Colonic mucosa (tissue), 4 donors: Measurements from ENCODE around the gene C5orf34. TPM values are rescaled to one million over a fixed set of nuclear protein-coding genes. Genes with fewer than 3 reads are reported as not detected.
A peak's percentile ranks its signal among the peaks of the same experiment; 100 is the strongest.

Experiments
- DNase-seq: peaks from one replicate; pipeline ENCODE4 v3.0.0-alpha.2; 2020
- H3K27ac ChIP-seq: fragments of 200-600 bp; one replicate; pipeline ENCODE4 v1.8.0; 2021
- H3K27me3 ChIP-seq: fragments of 200-600 bp; one replicate; pipeline ENCODE4 v1.8.0; 2021
- H3K36me3 ChIP-seq: fragments of 200-600 bp; one replicate; pipeline ENCODE4 v1.8.0; 2021
- H3K4me1 ChIP-seq: fragments of 200-600 bp; one replicate; pipeline ENCODE4 v1.8.0; 2021; ENCODE audit warnings: mild to moderate bottlenecking
- H3K4me3 ChIP-seq: fragments of 200-600 bp; one replicate; pipeline ENCODE4 v1.8.0; 2021
- H3K9ac ChIP-seq, 2 donors: one replicate each; pipeline ENCODE4 v1.7.0; 2013; ENCODE audit warnings: control low read depth in 2 of 2, low read depth in 2 of 2, low read length in 2 of 2
- H3K9me3 ChIP-seq: fragments of 200-600 bp; one replicate; pipeline ENCODE4 v1.8.0; 2021
- intact Hi-C: fragments of 100-400 bp; cut with DNase I; formaldehyde crosslinking; loops from one replicate; pipeline ENCODE4 v1.14.1; 2022
- total RNA-seq, 2 donors: library from RNA; stranded (reverse); fragmentation: NEBNext Ultra II Directional in 1 of 2; extraction: Animal tissue kit (Norgen Biotek cat#: 25700) in 1 of 2; gene quantifications; one replicate each; pipeline ENCODE4 v1.2.1, GENCODE V29; 2021
- TF ChIP-seq, protein P1 (sequence below): fragments of 200-600 bp; IDR thresholded peaks from one replicate; pipeline ENCODE4 v1.8.0; 2022; ENCODE audit warnings: antibody characterized with exemption, mild to moderate bottlenecking
- donor health status: healthy.
- donor health status: DM: no; HTN: no; CAD: no.
- donor health status: DM: no; HTN: no; CAD: no.

Gene C5orf34, protein sequence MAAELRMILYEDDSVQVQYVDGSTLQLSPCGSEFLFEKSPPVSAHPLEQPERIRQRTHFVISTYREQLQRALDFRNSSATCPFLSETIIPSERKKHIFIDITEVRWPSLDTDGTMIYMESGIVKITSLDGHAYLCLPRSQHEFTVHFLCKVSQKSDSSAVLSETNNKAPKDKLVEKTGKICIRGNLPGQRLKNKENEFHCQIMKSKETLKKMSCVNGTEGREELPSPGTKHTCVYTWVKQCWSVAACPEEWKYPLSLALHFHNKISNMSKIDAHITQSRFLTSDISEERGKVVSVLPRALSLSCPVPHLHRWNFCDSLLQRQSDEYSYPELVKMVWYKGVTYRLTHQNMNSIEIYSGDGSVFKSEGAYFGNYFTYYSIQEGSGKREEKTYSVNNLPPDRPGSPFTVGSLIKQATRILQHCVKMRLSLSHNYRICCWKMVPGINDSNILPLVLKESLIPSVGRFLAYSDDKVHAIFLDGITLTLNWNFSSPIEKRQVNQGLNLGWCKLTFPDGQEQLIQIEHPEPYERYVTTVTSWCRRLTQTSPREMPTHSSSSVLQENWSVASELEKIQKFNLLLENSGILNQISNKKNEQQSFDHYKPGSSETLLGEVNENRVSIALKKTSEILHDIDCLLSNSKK
- total RNA-seq: 1 to 10 TPM; 1.9 to 5.0 TPM

DNA sequence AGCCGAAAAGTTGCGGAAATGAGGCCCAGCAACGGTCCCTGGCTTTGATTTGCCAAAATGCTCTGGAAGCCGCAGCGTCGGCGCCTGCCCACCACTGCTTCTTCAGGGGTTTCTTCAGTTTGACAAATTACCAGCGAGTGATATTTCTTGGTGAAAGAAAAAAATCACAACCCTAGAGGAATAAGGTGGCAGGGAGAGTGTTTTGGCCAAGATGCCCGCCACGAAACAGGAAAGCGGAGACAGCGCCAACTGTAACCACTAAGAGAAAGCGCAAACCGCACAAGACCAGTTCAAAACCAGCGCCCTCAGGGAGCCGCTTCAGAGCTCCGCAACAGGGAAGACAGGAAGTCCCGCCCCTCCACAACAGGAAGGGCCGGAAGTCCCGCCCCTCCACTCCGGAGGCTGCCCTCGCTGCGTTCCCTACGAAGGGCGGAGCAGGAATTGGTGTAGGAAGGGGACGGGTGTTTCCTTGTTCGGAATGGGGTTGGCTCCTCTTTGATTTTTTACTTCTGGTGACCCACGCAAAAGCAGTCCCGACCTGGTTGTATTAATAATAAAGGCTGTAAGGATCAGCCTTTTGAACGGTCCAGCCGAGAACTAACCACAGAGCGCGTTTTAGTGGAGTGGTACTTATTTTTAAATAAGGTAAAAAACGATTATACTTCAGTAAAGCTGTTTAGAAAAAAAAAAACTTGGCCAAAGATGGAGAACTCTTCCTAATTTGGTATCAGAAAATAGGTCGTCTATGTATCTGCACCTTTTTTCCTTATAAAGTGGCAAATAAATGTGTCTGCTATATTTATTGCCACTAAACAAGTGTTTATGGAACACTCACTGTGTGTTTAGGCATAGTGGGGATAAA lies at the start of gene C5orf34:
C5orf34 (minus strand) TSS at position 333 of the 862 bp plus-strand sequence. CDS start 5,809 bp downstream, outside the sequence.
- peak; percentile 98 for DNase-seq
- Histone ChIP-seq H3K9me3 (no peaks in the 10 kb centered on the region), H3K27me3 (no peaks in the 10 kb centered on the region), H3K36me3 (no peaks in the 10 kb centered on the region), H3K27ac (peak within 1 kb of the TSS; percentile 80), H3K4me3 (peak within 1 kb of the TSS; percentile 57), H3K9ac (peak within 1 kb of the TSS; percentile 46 to 68), H3K4me1 (peaks cover 7% of the 10 kb centered on the region)
- TF ChIP-seq, protein P1, sequence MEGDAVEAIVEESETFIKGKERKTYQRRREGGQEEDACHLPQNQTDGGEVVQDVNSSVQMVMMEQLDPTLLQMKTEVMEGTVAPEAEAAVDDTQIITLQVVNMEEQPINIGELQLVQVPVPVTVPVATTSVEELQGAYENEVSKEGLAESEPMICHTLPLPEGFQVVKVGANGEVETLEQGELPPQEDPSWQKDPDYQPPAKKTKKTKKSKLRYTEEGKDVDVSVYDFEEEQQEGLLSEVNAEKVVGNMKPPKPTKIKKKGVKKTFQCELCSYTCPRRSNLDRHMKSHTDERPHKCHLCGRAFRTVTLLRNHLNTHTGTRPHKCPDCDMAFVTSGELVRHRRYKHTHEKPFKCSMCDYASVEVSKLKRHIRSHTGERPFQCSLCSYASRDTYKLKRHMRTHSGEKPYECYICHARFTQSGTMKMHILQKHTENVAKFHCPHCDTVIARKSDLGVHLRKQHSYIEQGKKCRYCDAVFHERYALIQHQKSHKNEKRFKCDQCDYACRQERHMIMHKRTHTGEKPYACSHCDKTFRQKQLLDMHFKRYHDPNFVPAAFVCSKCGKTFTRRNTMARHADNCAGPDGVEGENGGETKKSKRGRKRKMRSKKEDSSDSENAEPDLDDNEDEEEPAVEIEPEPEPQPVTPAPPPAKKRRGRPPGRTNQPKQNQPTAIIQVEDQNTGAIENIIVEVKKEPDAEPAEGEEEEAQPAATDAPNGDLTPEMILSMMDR: no peak
- intact Hi-C loops: no loop called here

DNA sequence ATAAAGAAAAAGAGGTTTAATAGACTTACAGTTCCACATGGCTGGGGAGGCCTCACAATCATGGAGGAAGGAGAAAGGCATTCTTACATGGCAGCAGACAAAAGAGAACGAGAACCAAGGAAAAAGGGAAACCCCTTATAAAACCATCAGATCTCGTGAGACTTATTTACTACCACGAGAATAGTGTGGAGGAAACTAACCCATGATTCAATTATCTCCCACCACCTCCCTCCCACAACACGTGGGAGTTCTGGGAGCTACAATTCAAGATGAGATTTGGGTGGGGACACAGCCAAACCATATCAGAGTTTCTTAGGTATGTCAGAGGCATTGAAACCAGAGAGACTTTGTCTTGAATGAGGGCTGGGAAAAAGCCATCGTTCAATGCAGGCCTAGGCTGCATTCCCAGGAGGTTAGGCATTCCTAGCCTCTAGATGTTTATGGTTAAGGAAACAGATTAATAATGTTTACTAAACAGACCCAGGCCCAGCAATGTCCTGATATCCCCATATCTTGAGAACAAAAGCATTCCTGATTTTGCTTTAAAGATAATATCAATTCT lies 49.4 kb upstream of the C5orf34 start:
- DNase-seq: no peak
- Histone ChIP-seq H3K9ac (no peak overlapping the region), H3K27ac (no peak overlapping the region), H3K9me3 (no peaks in the 10 kb centered on the region), H3K4me1 (no peaks in the 10 kb centered on the region), H3K4me3 (no peak overlapping the region), H3K36me3 (no peaks in the 10 kb centered on the region), H3K27me3 (no peaks in the 10 kb centered on the region)
- TF ChIP-seq, protein P1: no peak
- intact Hi-C loops: no loop called here

DNA sequence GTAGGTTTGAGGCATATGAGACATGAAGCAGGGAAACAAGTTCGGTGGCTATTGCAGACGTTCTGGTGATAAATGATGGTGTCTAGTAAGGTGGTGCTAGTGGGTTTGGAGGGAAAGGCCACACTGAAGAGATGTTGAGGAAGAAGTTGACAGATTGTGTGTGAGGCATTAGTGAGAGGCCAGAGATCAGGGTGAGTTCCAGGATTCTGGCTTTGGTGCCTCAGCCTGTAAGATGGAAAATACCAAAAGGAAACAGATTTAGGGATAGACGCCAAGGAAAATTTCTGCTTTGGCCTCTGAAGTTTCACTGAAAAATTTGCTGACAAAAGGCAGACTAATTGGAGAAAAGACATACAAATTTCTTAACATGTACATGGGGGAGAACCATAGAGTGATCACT lies 48.4 kb upstream of the C5orf34 start:
- Histone ChIP-seq H3K4me3 (no peak overlapping the region), H3K4me1 (no peaks in the 10 kb centered on the region), H3K36me3 (no peaks in the 10 kb centered on the region), H3K9ac (no peak overlapping the region), H3K27me3 (no peaks in the 10 kb centered on the region), H3K27ac (no peak overlapping the region), H3K9me3 (no peaks in the 10 kb centered on the region)
- intact Hi-C loops: no loop called here
- TF ChIP-seq, protein P1: no peak
- no peak for DNase-seq

DNA sequence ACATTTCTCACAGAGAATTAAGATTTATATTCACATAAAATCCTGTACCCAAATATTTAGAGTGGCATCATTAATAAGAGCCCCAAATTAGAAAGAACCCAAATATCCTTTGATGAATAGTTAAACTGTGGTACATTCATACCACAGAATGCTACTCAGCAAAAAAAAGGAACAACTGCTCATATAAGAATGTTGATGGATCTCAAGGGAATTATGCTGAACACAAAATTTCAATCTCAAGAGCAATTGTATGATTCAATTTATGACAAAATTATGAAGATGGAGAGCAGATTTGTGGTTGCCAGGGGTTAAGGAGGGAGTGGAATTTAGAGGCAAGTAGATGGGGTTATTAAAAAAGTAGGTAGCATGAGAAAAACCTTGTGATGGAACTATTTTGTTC lies 46.4 kb upstream of the C5orf34 start:
- Histone ChIP-seq H3K27me3 (no peaks in the 10 kb centered on the region), H3K4me1 (no peaks in the 10 kb centered on the region), H3K36me3 (no peaks in the 10 kb centered on the region), H3K27ac (no peak overlapping the region), H3K9ac (no peak overlapping the region), H3K9me3 (no peaks in the 10 kb centered on the region), H3K4me3 (no peak overlapping the region)
- TF ChIP-seq, protein P1: no peak
- intact Hi-C loops: no loop called here
- no peak for DNase-seq

DNA sequence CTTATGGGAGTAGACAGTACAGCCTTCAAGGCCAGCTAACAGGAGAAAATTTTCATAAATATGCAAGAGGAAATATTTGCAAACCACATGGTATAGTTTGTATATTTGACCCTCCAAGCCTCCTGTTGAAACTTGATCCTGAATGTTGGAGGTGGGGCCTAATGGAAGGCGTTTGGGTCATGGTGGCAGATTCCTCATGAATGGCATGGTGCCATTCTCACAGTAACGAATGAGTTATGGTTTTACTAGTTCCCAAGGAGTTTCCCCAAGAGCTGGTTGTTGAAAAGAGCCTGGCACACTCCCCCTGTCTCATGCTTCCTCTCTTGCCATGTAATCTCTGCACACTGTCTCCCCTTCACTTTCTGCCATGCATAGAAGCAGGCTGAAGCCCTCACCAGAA lies 45.2 kb upstream of the C5orf34 start:
- no peak overlapping the region for H3K4me3 ChIP-seq
- H3K9me3 ChIP-seq: no peaks in the 10 kb centered on the region
- peaks cover 5% of the 10 kb centered on the region for H3K4me1 ChIP-seq
- H3K9ac ChIP-seq: no peak overlapping the region
- H3K27ac ChIP-seq: no peak overlapping the region
- intact Hi-C loops: no loop called here
- H3K27me3 ChIP-seq: no peaks in the 10 kb centered on the region
- DNase-seq: no peak
- TF ChIP-seq, protein P1: no peak
- H3K36me3 ChIP-seq: no peaks in the 10 kb centered on the region
